ENCODE measurements around the gene MDP1. TPM values are rescaled to one million over a fixed set of nuclear protein-coding genes. Genes with fewer than 3 reads are reported as not detected.
A peak's percentile ranks its signal among the peaks of the same experiment; 100 is the strongest.

Gene MDP1
- total RNA-seq, 6 experiments from 2014 or later, result 9.8 to 14.4 (median 12.3) TPM

DNA sequence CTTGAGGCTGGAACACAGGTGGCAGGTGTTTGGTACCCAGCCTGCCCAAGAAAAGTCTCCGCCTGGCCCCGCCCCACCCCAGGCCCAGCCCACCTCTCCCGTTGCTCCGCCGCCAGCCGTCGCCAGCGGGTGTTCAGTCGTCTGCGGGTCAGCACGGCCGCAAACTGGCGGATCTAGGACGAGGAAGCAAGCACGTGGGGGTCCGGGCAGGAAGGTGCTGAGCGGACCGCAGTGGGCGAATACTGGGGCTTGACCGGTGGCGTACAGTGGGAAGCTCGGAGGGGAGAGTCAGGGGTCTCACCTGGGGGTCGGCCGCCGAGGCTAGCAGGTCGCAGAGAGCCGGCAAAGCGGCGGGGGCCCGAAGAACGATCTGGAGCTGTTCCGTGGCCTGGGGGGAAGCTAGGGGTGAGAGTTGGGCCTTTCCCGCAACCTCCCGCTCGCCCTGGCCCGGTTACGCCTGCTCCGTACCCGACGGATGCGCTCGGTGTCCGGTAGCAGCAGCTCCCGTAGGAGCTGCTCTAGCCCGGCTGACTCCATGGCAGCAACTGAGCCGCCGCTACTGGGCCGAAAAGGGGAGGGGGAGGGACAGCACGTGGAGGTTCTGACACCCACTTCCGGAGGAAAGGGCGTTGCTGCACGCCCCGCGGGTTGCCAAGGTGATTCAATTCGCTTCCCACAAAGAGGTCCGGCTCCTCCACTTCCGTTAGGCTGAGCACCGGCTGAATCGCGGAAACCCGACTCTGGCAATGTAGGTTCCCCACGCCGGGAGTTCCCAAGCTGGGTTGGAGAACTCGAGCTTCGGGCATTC lies 27.4 kb downstream of the MDP1 start, which contains the start of gene IPO4:
Gene IPO4 (minus strand): TSS at position 566 of the 808 bp plus-strand sequence. CDS start 29 bp downstream, at position 537.
- no peaks in the 10 kb centered on the region for H3K9me3 Mint-ChIP-seq

DNA sequence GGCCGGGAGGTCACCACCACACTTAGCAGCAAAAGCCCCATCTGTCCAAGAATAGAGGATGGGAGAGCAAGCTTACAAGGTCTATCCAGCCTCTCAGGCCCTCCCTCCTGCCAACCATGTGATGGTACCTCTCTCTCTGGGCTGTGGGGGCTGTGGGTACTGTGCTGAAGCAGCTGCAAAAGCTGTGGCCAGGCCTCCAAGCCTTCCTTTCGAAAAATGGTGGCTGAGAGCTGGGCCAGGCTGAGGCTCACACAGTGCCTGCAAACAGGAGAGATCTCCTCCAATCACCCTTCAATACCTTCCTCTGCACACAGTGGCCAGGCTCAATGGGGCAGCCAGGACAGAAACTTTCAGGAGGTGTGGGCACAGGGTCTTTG lies 28.3 kb downstream of the MDP1 start:
- Mint-ChIP-seq H3K4me3 (peak overlapping the region; percentile 90), H3K9me3 (no peaks in the 10 kb centered on the region), H3K27ac (peak overlapping the region; percentile 92), H3K36me3 (ENCODE audit: low read depth) (peaks cover 23% of the 10 kb centered on the region), H3K27me3 (ENCODE audit: insufficient read depth) (peaks cover 7% of the 10 kb centered on the region), H3K4me1 (ENCODE audit: low read depth) (peaks cover 35% of the 10 kb centered on the region)
- TF ChIP-seq, protein P1, sequence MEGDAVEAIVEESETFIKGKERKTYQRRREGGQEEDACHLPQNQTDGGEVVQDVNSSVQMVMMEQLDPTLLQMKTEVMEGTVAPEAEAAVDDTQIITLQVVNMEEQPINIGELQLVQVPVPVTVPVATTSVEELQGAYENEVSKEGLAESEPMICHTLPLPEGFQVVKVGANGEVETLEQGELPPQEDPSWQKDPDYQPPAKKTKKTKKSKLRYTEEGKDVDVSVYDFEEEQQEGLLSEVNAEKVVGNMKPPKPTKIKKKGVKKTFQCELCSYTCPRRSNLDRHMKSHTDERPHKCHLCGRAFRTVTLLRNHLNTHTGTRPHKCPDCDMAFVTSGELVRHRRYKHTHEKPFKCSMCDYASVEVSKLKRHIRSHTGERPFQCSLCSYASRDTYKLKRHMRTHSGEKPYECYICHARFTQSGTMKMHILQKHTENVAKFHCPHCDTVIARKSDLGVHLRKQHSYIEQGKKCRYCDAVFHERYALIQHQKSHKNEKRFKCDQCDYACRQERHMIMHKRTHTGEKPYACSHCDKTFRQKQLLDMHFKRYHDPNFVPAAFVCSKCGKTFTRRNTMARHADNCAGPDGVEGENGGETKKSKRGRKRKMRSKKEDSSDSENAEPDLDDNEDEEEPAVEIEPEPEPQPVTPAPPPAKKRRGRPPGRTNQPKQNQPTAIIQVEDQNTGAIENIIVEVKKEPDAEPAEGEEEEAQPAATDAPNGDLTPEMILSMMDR (IDR thresholded peaks at IDR 0.05), result no peak
- no peak for DNase-seq

More for the DNA sequence above, 27.4 kb downstream of the MDP1 start, which contains the start of gene IPO4:
- Mint-ChIP-seq H3K27ac (peak within 1 kb of the TSS; percentile 92), H3K27me3 (ENCODE audit: insufficient read depth) (peaks cover 4% of the 10 kb centered on the region), H3K4me1 (ENCODE audit: low read depth) (peaks cover 41% of the 10 kb centered on the region), H3K4me3 (peak within 1 kb of the TSS; percentile 90), H3K36me3 (ENCODE audit: low read depth) (peaks cover 26% of the 10 kb centered on the region)
- TF ChIP-seq, protein P1 (IDR thresholded peaks at IDR 0.05), result no peak
- DNase-seq, result peak; percentile 97

DNA sequence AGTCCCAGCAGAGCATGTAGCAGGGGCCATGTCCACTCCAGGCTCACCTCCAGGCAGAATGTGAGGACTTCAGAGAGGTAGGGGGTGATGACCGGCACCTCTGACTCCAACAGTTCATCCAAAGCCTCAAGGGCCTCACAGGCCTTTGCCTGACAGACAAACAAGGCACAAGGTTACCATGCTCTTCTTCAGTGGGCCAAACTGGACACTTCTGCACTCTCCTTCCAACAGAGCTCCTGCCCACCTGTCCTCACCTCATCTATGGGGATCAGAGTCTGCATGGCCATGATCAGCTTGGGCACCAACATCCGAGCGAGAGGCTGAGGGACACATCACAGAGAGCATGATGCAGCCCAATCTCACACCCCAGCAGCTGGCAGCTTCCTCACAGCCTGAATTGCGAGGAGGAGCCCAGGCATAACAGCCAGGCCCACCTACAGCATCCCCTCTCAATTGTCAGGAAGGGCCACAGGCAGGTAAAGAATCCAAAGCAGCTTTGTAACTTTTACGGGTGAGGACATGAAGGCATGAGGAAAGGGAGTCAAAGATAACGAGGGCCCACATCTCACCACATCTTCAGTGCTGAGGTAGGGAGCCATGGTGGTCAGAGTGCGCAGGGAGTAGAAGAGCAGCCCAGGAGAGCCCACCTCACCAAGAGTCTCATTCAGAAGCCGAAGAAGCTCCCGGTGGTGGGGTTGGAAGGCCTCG lies 28.9 kb downstream of the MDP1 start:
- no peak for DNase-seq
- TF ChIP-seq, protein P1 (IDR thresholded peaks at IDR 0.05), result no peak
- peak overlapping the region; percentile 3; the same call in 1 of the 2 replicates for H3K27ac Mint-ChIP-seq
- H3K36me3 Mint-ChIP-seq (ENCODE audit: low read depth), result peaks cover 20% of the 10 kb centered on the region; the same call in 1 of the 2 replicates
- peak overlapping the region; percentile 90 for H3K4me3 Mint-ChIP-seq
- H3K27me3 Mint-ChIP-seq (ENCODE audit: insufficient read depth), result peaks cover 7% of the 10 kb centered on the region
- H3K4me1 Mint-ChIP-seq (ENCODE audit: low read depth), result peaks cover 30% of the 10 kb centered on the region
- H3K9me3 Mint-ChIP-seq, result no peaks in the 10 kb centered on the region

DNA sequence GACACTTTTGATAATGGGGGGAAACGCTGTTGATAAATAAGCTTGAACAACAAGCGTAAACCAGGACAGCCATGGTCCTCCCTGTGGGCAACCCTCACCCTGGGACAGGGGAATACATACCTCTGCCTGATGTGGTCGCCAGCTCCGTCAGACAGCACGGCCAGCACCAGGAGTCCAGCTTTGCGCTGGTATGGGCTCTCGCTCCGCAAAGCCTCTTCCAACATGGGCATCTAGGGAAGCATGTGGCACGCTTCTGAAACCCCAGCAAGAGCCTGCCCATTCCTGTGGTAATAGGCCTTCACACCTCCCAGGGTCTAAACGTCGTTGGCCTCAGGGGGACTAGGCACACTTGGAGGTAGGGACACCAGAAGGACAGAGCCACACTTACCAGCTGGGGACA lies 30.1 kb downstream of the MDP1 start:
- DNase-seq, result no peak
- H3K9me3 Mint-ChIP-seq, result no peaks in the 10 kb centered on the region
- no peak overlapping the region for H3K4me3 Mint-ChIP-seq
- peaks cover 7% of the 10 kb centered on the region; the same call in 1 of the 2 replicates for H3K27me3 Mint-ChIP-seq (ENCODE audit: insufficient read depth)
- H3K36me3 Mint-ChIP-seq (ENCODE audit: low read depth), result peaks cover 16% of the 10 kb centered on the region; the same call in 1 of the 2 replicates
- TF ChIP-seq, protein P1 (IDR thresholded peaks at IDR 0.05), result no peak
- H3K4me1 Mint-ChIP-seq (ENCODE audit: low read depth), result peaks cover 33% of the 10 kb centered on the region
- no peak overlapping the region for H3K27ac Mint-ChIP-seq

DNA sequence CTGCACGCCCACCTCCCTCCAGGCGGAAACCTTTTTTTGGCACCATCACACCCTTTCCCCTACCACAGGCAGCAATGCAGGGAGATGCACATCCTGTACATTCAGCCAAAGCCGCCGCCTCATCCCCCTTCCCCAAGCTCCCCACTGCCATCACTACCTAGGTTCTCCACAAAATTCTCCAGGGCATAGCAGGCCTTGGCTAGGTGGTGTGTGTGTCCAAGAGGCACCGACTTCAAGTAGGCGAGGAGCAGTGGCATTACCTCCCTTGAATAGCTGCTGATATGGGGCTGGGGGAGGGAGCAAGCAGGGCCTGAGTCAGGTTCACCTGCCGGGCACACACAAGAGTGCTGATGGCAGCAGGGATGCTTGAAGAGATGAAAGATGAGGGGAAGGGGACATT lies 30.8 kb downstream of the MDP1 start:
- Mint-ChIP-seq H3K9me3 (no peaks in the 10 kb centered on the region), H3K36me3 (ENCODE audit: low read depth) (peaks cover 13% of the 10 kb centered on the region), H3K27ac (no peak overlapping the region), H3K4me1 (ENCODE audit: low read depth) (peaks cover 35% of the 10 kb centered on the region), H3K27me3 (ENCODE audit: insufficient read depth) (peaks cover 7% of the 10 kb centered on the region; the same call in 1 of the 2 replicates), H3K4me3 (no peak overlapping the region)
- TF ChIP-seq, protein P1 (IDR thresholded peaks at IDR 0.05), result no peak
- no peak for DNase-seq
